HCT116 (cell line): ENCODE results near the gene IL31. TPM values are rescaled to one million over a fixed set of nuclear protein-coding genes. Genes with fewer than 3 reads are reported as not detected.

Experiments
- ATAC-seq: fragments of 200-7000 bp; cut with Tn5 transposase; 2 replicates; pipeline ENCODE4 v1.9.1; 2020; ENCODE audit warnings: mild to moderate bottlenecking, moderate library complexity
- BruUV-seq: library from RNA; stranded (reverse); fragments of 400-500 nt; replicated peaks from 2 replicates; lab custom pipeline; 2021; lab: Mats Ljungman, UMichigan
- CTCF ChIA-PET: fragments of 300-600 bp; sonication (Branson Sonifier 250); formaldehyde crosslinking; loops from one replicate; lab custom pipeline; 2021; ENCODE audit warnings: antibody characterized with exemption; lab: Charles Lee
- POLR2A ChIA-PET: fragments of 300-600, 350-600 bp; sonication (Branson Sonifier 250); formaldehyde crosslinking; loops from one replicate; lab custom pipeline; 2021; ENCODE audit warnings: antibody characterized with exemption; lab: Charles Lee
- RAD21 ChIA-PET, 2 experiments: fragments of 300-600 bp; sonication (Branson Sonifier 250); formaldehyde crosslinking; loops; one replicate each; lab custom pipeline; 2023; ENCODE audit warnings: low total read pairs in 2 of 2; ENCODE audit not compliant: uncharacterized antibody in 2 of 2, unreplicated experiment in 2 of 2, low non-redundant PET in 1 of 2; lab: Charles Lee
- DNase-seq: peaks from one replicate; pipeline ENCODE4 v3.0.0-alpha.2; 2010; ENCODE audit warnings: low read depth, low spot score
- H2AFZ ChIP-seq: fragments of 200-600 bp; shearing (Covaris generic), sonication (generic); 2 replicates; pipeline ENCODE4 v1.6.1; 2017; ENCODE audit warnings: low read depth, mixed run types, mixed read lengths, antibody characterized with exemption, low read length; ENCODE audit not compliant: poor library complexity, severe bottlenecking
- H3K27ac ChIP-seq: 2 replicates; pipeline ENCODE4 v1.5.1; 2012; ENCODE audit warnings: low read depth, low read length
- H3K27me3 ChIP-seq: fragments of 200-600 bp; sonication (generic); 2 replicates; pipeline ENCODE4 v1.6.1; 2016; ENCODE audit warnings: mixed run types, low read length, mixed read lengths; ENCODE audit not compliant: insufficient read depth
- H3K36me3 ChIP-seq, 2 experiments: fragments of 200-500 bp in 1 of 2; fragments of 200-600 bp in 1 of 2; sonication (Bioruptor generic) in 1 of 2; sonication (generic) in 1 of 2; 2 replicates each; pipeline versions ENCODE4 v1.5.1 to v1.6.1; 2014 to 2016; ENCODE audit warnings: low read length in 2 of 2, inconsistent platforms in 1 of 2, mixed read lengths in 1 of 2, mixed run types in 1 of 2; ENCODE audit not compliant: insufficient read depth in 2 of 2, control insufficient read depth in 1 of 2
- H3K4me1 ChIP-seq, 2 experiments: fragments of 200-600 bp in 1 of 2; sonication (generic) in 1 of 2; 2 replicates each; pipeline versions ENCODE4 v1.5.1 to v1.6.1; 2012 to 2017; ENCODE audit warnings: low read length in 2 of 2, inconsistent platforms in 1 of 2, mild to moderate bottlenecking in 1 of 2, mixed read lengths in 1 of 2, mixed run types in 1 of 2, moderate library complexity in 1 of 2; ENCODE audit not compliant: insufficient read depth in 2 of 2, control insufficient read depth in 1 of 2
- H3K4me2 ChIP-seq: fragments of 200-600 bp; sonication (generic); 2 replicates; pipeline ENCODE4 v1.6.1; 2017; ENCODE audit warnings: mixed run types, low read length, mixed read lengths
- H3K4me3 ChIP-seq, 2 experiments: fragments of 200-600 bp in 1 of 2; sonication (generic) in 1 of 2; replicated peaks in 1 of 2; 2 replicates each; pipeline ENCODE4 v1.5.1; 2011 to 2016; ENCODE audit warnings: low read length in 2 of 2, control low read depth in 1 of 2, low read depth in 1 of 2, mild to moderate bottlenecking in 1 of 2, mixed read lengths in 1 of 2, mixed run types in 1 of 2
- H3K79me2 ChIP-seq: fragments of 200-600 bp; sonication (generic); 2 replicates; pipeline ENCODE4 v1.6.1; 2017; ENCODE audit warnings: mild to moderate bottlenecking, mixed run types, low read length, moderate library complexity, mixed read lengths; ENCODE audit not compliant: insufficient read depth
- H3K9ac ChIP-seq: fragments of 200-600 bp; sonication (generic); 2 replicates; pipeline ENCODE4 v1.6.1; 2016; ENCODE audit warnings: low read length, mixed read lengths
- H3K9me2 ChIP-seq: fragments of 200-600 bp; sonication (generic), shearing (Covaris generic); 2 replicates; pipeline ENCODE4 v1.6.1; 2017; ENCODE audit warnings: mixed run types, mild to moderate bottlenecking, moderate library complexity; ENCODE audit not compliant: insufficient read depth
- H3K9me3 ChIP-seq, 2 experiments: fragments of 200-500 bp in 1 of 2; fragments of 200-600 bp in 1 of 2; sonication (Bioruptor generic) in 1 of 2; sonication (generic) in 1 of 2; 2 replicates each; pipeline ENCODE4 v1.6.1; 2014 to 2017; ENCODE audit warnings: low read length in 2 of 2, mixed read lengths in 2 of 2, inconsistent platforms in 1 of 2, low read depth in 1 of 2, mild to moderate bottlenecking in 1 of 2, mixed run types in 1 of 2, moderate library complexity in 1 of 2; ENCODE audit not compliant: control insufficient read depth in 1 of 2, insufficient read depth in 1 of 2
- H4K20me1 ChIP-seq: fragments of 200-600 bp; sonication (generic), shearing (Covaris generic); 2 replicates; pipeline ENCODE4 v1.6.1; 2017; ENCODE audit warnings: mixed run types, mild to moderate bottlenecking, moderate library complexity; ENCODE audit not compliant: insufficient read depth
- CBX3 ChIP-seq: IDR thresholded peaks from 2 replicates; pipeline ENCODE4 v1.6.1; 2012; ENCODE audit warnings: low read depth
- CEBPB ChIP-seq: IDR thresholded peaks from 2 replicates; pipeline ENCODE4 v1.6.1; 2012; ENCODE audit warnings: low read depth
- EZH2 ChIP-seq: fragments of 200-600 bp; sonication (generic); IDR thresholded peaks from 2 replicates; pipeline ENCODE4 v1.6.1; 2017; ENCODE audit warnings: antibody characterized with exemption, mixed run types
- EZH2phosphoT487 ChIP-seq: fragments of 200-600 bp; IDR thresholded peaks from 2 replicates; pipeline ENCODE4 v1.6.1; 2018; ENCODE audit warnings: antibody characterized with exemption, borderline replicate concordance
- FOSL1 ChIP-seq: IDR thresholded peaks from 2 replicates; pipeline ENCODE4 v1.6.1; 2012; ENCODE audit warnings: low read depth
- JUND ChIP-seq: IDR thresholded peaks from 2 replicates; pipeline ENCODE4 v1.6.1; 2012
- MAX ChIP-seq: IDR thresholded peaks from 2 replicates; pipeline ENCODE4 v1.6.1; 2012
- POLR2AphosphoS5 ChIP-seq: IDR thresholded peaks from 2 replicates; pipeline ENCODE4 v1.6.1; 2011; ENCODE audit warnings: mild to moderate bottlenecking, low read depth, low read length, moderate library complexity
- RAD21 ChIP-seq: IDR thresholded peaks from 2 replicates; pipeline ENCODE4 v1.6.1; 2012; ENCODE audit warnings: low read depth, mild to moderate bottlenecking
- REST ChIP-seq: IDR thresholded peaks from 2 replicates; pipeline ENCODE4 v1.6.1; 2012; ENCODE audit warnings: low read depth
- SIN3A ChIP-seq: IDR thresholded peaks from 2 replicates; pipeline ENCODE4 v1.6.1; 2012; ENCODE audit warnings: low read depth
- SP1 ChIP-seq: IDR thresholded peaks from 2 replicates; pipeline ENCODE4 v1.6.1; 2012; ENCODE audit warnings: low read depth
- SRF ChIP-seq: IDR thresholded peaks from 2 replicates; pipeline ENCODE4 v1.6.1; 2012; ENCODE audit warnings: low read depth
- TCF7L2 ChIP-seq: IDR thresholded peaks from 2 replicates; pipeline ENCODE4 v1.7.0; 2011; ENCODE audit warnings: borderline replicate concordance, inconsistent platforms; ENCODE audit not compliant: insufficient read depth, insufficient read length; ENCODE audit errors: extremely low read depth
- YY1 ChIP-seq: IDR thresholded peaks from 2 replicates; pipeline ENCODE4 v1.6.1; 2011; ENCODE audit warnings: low read length, low read depth, moderate library complexity, mild to moderate bottlenecking; ENCODE audit not compliant: insufficient replicate concordance; ENCODE audit errors: extremely low read depth
- ZFX ChIP-seq: fragments of 450-650 bp; IDR thresholded peaks from 2 replicates; pipeline ENCODE4 v1.6.1; 2017
- ZNF274 ChIP-seq: fragments of 200-500 bp; sonication (Bioruptor generic); IDR thresholded peaks from 2 replicates; pipeline ENCODE4 v1.6.1; 2014; ENCODE audit warnings: mild to moderate bottlenecking, low read depth, low read length, inconsistent platforms
- intact Hi-C: fragments of 100-400 bp; cut with micrococcal nuclease; formaldehyde crosslinking; loops from 2 replicates; pipeline ENCODE4 v1.10.0; 2022
- total RNA-seq: library from RNA; stranded (reverse); gene quantifications from one replicate; pipeline ENCODE4 v1.2.1, GENCODE V29; 2021; ENCODE audit not compliant: unreplicated experiment
- TF ChIP-seq, protein P1 (sequence below): IDR thresholded peaks from 2 replicates; pipeline ENCODE4 v1.6.1; 2012

Gene IL31
- total RNA-seq, 1 experiment from 2014 or later: not detected

DNA sequence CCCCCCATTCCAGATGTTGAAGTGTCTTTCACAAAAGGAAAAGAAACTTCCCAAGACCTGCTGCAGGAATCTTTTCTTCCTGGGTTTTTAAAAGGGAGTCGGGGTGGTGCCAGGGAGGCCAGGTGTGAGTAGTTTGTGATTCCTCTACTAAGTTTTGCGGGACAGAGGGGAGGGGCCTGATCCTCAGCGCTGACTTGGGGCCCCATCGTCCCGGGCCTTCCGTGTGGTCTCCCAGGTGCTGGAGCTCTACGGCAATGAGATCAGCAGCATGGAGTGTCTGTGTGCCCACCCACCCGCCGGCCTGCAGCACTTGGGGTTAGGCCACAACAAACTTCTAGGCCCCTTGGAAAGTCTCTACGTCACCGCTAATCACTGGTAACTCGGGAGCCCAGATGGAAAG lies 13.4 kb upstream of the IL31 start:
- DNase-seq (no peak), ATAC-seq (no peak)
- H3K4me3 ChIP-seq: no peak overlapping the region
- BruUV-seq: no TSS peak
- no peaks in the 10 kb centered on the region for H3K27me3 ChIP-seq
- H3K36me3 ChIP-seq: no peaks in the 10 kb centered on the region
- no peak overlapping the region for H2AFZ ChIP-seq
- ChIA-PET POLR2A (no interaction called here), CTCF (no interaction called here), RAD21 (no interaction called here)
- H3K9ac ChIP-seq: no peak overlapping the region
- no peaks in the 10 kb centered on the region for H3K9me3 ChIP-seq
- no peaks in the 10 kb centered on the region for H3K9me2 ChIP-seq
- intact Hi-C loops: no loop called here
- H3K4me2 ChIP-seq: no peak overlapping the region
- no peak for TF ChIP-seq FOSL1
- no peak for TF ChIP-seq POLR2AphosphoS5
- TF ChIP-seq ZNF274: no peak
- no peak for TF ChIP-seq YY1
- no peak for TF ChIP-seq CEBPB
- no peak for TF ChIP-seq EZH2phosphoT487
- TF ChIP-seq SIN3A: no peak
- TF ChIP-seq, protein P1, sequence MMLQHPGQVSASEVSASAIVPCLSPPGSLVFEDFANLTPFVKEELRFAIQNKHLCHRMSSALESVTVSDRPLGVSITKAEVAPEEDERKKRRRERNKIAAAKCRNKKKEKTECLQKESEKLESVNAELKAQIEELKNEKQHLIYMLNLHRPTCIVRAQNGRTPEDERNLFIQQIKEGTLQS: no peak
- no peak for TF ChIP-seq CBX3
- no peak for TF ChIP-seq TCF7L2
- no peak for TF ChIP-seq JUND
- TF ChIP-seq REST: no peak
- TF ChIP-seq SRF: no peak
- TF ChIP-seq ZFX: no peak
- no peak for TF ChIP-seq EZH2
- TF ChIP-seq SP1: no peak
- TF ChIP-seq RAD21: no peak
- TF ChIP-seq MAX: no peak
- H3K27ac ChIP-seq: no peak overlapping the region
- no peaks in the 10 kb centered on the region for H3K79me2 ChIP-seq
- no peaks in the 10 kb centered on the region for H3K4me1 ChIP-seq
- H4K20me1 ChIP-seq: no peaks in the 10 kb centered on the region
